SH-SY5Y (cell line): ENCODE measurements around the gene CACNA2D1.
A peak's percentile ranks its signal among the peaks of the same experiment; 100 is the strongest.

Experiments
- GATA2 ChIP-seq: IDR thresholded peaks from 2 replicates; pipeline ENCODE4 v1.6.1; 2011; ENCODE audit warnings: mild to moderate bottlenecking, low read depth, low read length
- GATA3 ChIP-seq: IDR thresholded peaks from 2 replicates; pipeline ENCODE4 v1.6.1; 2011; ENCODE audit warnings: low read depth, mild to moderate bottlenecking, low read length, moderate library complexity

- peak; percentile 53 for TF ChIP-seq GATA3
- TF ChIP-seq GATA2, result peak; percentile 74
These were observed 168.2 kb downstream of the CACNA2D1 start for GRCh38 chr7:82275342-82275741.
